Activated CD4-positive, alpha-beta T cell treated with anti-CD3 and anti-CD28 coated beads, Interleukin-2, amount 10 ng/mL, durations not matched to agents 24 days and 14 days (primary cell): ENCODE measurements around the gene TCF4. TPM values are rescaled to one million over a fixed set of nuclear protein-coding genes. Genes with fewer than 3 reads are reported as not detected.

ENCODE experiments used
- DNase-seq: peaks from one replicate; pipeline ENCODE4 v3.0.0; 2022
- H3K27ac Mint-ChIP-seq: one replicate; pipeline ENCODE4 v1.8.0; 2022; ENCODE audit warnings: mild to moderate bottlenecking, mixed read lengths
- H3K27me3 Mint-ChIP-seq: one replicate; pipeline ENCODE4 v1.8.0; 2022; ENCODE audit warnings: mixed read lengths
- H3K36me3 Mint-ChIP-seq: one replicate; pipeline ENCODE4 v1.8.0; 2022; ENCODE audit warnings: low read depth, mild to moderate bottlenecking, mixed read lengths
- H3K4me1 Mint-ChIP-seq: one replicate; pipeline ENCODE4 v1.8.0; 2021; ENCODE audit warnings: mixed read lengths
- H3K4me3 Mint-ChIP-seq: one replicate; pipeline ENCODE4 v1.8.0; 2022; ENCODE audit warnings: mild to moderate bottlenecking, moderate library complexity, mixed read lengths
- H3K9me3 Mint-ChIP-seq: one replicate; pipeline ENCODE4 v1.8.0; 2021; ENCODE audit warnings: mixed read lengths
- intact Hi-C: fragments of 100-400 bp; cut with micrococcal nuclease; formaldehyde crosslinking; loops from one replicate; pipeline ENCODE4 v1.15.1; 2023
- total RNA-seq: library from RNA; stranded (reverse); gene quantifications from 2 replicates; pipeline ENCODE4 v1.2.3, GENCODE V29; 2022

TCF4 gene
- total RNA-seq, 1 donor from 2014 or later, result 2.6 TPM

DNA sequence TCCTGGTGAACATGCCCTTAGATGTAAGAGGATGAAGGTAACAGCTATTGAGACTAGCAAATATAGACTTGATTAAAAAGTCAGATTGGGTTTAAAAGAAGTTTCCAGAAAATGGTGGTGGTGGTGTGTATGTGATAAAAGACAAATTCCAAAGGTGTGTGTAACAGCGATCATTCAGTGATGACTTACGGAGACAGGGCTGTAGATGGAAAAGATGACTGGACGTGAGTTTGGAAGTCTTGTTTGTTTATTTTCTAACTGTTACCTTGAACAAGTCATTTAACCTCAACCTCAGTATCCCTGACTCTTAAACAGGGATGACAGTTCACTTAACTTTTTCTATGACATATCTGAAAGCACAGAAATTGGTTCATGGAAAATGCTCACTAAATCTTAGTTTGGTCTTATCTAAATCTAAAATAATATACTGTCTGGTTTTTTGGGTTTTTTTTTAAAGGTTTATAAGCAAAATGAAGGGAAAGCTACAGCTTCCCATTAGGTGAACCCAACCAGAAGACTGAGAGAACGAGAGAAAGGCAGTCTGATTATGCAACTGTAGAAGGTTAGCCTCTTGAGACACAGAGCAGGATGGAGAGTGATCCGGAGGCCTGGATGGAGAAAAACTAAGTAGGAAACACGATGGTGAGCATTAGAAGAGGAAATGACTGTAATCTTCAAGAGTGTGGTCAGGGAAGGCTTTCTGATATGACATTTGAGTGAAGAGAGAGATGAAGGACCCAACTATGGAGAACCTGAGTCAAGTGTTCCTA is 71.9 kb downstream of the TCF4 start:
- intact Hi-C loops, result no loop called here
- no peaks in the 10 kb centered on the region for H3K9me3 Mint-ChIP-seq
- H3K4me1 Mint-ChIP-seq, result no peaks in the 10 kb centered on the region
- H3K4me3 Mint-ChIP-seq, result no peak overlapping the region
- no peak overlapping the region for H3K27ac Mint-ChIP-seq
- DNase-seq, result no peak
- no peaks in the 10 kb centered on the region for H3K27me3 Mint-ChIP-seq
- H3K36me3 Mint-ChIP-seq, result no peaks in the 10 kb centered on the region

DNA sequence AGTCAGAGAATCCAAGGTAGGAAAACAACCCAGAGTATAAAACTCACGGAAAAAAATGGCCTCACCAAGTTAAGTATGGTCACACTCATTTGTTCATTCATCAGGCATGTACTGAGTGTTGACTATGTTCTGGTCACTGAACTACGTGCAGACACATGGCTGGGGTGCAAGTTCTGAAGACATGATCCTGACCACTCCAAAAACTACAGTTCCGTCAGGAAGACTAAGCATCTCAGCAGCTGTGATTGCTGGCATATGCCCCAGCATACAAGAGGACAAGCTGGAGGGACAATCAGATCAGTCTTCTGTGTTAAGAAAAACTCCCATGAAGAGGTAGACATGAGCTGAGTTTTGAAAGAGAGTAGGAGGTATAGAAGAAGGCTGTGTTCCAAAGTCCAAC is 72.8 kb downstream of the TCF4 start:
- Mint-ChIP-seq H3K4me3 (no peak overlapping the region), H3K27me3 (no peaks in the 10 kb centered on the region), H3K4me1 (peaks cover 2% of the 10 kb centered on the region), H3K9me3 (no peaks in the 10 kb centered on the region), H3K27ac (no peak overlapping the region), H3K36me3 (no peaks in the 10 kb centered on the region)
- no peak for DNase-seq
- intact Hi-C loops, result no loop called here

DNA sequence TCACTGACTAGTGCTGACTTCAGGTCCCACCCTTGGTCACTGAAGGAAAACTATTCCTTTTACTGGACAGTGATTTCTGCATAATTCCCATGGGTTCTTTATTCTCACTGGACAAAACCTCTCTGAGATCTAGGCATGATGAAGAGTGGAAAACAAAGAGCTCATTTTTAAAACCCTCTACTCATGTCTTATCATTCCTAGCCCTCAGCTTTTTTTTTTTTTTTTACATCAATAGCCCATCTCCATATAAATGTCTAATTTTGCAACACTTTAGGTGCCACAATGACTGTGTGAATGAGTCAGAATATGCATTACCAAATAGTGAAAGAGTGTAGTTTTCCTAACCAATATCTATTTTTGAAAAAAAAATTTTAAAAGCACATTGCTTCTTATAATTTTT is 74.8 kb downstream of the TCF4 start:
- Mint-ChIP-seq H3K27me3 (no peaks in the 10 kb centered on the region), H3K27ac (no peak overlapping the region), H3K4me1 (peaks cover 2% of the 10 kb centered on the region), H3K36me3 (no peaks in the 10 kb centered on the region), H3K4me3 (no peak overlapping the region), H3K9me3 (no peaks in the 10 kb centered on the region)
- DNase-seq, result no peak
- intact Hi-C loops, result no loop called here

DNA sequence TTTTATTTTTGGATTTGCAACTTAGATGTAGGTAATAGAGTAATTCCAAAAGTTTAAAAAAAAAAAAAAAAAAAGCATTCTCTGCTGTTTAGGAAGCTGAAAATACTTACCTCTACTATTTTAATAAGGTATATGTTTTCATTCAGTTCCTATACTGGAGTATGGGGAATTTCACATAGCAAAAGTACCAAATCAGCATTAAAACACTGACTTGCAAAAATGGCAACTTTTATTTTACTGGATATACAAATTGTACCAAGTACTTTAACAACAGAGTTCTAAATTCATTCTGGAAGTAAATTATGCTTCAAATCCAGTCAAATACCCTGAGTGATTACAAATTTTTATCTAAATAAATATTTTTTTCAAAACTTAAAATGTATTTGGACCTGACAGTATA is 76.7 kb downstream of the TCF4 start:
- no peaks in the 10 kb centered on the region for H3K36me3 Mint-ChIP-seq
- no peak overlapping the region for H3K27ac Mint-ChIP-seq

DNA sequence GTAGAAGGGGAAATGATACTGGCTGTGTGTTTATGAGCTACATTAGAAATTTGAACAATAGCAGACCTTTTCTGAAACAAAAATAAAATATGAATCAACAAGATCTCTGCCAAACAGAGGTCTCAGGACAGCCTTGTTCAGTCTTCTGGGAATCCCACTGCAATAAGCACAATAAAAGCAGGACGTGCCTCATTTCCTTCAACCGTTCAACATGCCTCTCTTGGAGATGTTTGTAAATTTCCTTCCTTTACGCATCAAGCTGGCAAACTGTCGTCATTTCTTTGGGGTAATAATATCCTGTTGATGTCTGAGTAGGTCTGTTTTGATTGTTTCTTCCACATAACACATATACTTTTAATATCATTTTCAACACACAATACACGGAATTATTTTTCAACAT is 77.2 kb downstream of the TCF4 start:
- H3K36me3 Mint-ChIP-seq, result no peaks in the 10 kb centered on the region
- H3K4me1 Mint-ChIP-seq, result peaks cover 2% of the 10 kb centered on the region
- no peaks in the 10 kb centered on the region for H3K9me3 Mint-ChIP-seq
- H3K27me3 Mint-ChIP-seq, result no peaks in the 10 kb centered on the region
- no peak overlapping the region for H3K4me3 Mint-ChIP-seq
- intact Hi-C loops, result no loop called here
- no peak for DNase-seq
- no peak overlapping the region for H3K27ac Mint-ChIP-seq

More for the DNA sequence above, 76.7 kb downstream of the TCF4 start:
- no peak for DNase-seq
- H3K4me3 Mint-ChIP-seq, result no peak overlapping the region
- no peaks in the 10 kb centered on the region for H3K9me3 Mint-ChIP-seq
- peaks cover 2% of the 10 kb centered on the region for H3K4me1 Mint-ChIP-seq
- intact Hi-C loops, result no loop called here
- H3K27me3 Mint-ChIP-seq, result no peaks in the 10 kb centered on the region

DNA sequence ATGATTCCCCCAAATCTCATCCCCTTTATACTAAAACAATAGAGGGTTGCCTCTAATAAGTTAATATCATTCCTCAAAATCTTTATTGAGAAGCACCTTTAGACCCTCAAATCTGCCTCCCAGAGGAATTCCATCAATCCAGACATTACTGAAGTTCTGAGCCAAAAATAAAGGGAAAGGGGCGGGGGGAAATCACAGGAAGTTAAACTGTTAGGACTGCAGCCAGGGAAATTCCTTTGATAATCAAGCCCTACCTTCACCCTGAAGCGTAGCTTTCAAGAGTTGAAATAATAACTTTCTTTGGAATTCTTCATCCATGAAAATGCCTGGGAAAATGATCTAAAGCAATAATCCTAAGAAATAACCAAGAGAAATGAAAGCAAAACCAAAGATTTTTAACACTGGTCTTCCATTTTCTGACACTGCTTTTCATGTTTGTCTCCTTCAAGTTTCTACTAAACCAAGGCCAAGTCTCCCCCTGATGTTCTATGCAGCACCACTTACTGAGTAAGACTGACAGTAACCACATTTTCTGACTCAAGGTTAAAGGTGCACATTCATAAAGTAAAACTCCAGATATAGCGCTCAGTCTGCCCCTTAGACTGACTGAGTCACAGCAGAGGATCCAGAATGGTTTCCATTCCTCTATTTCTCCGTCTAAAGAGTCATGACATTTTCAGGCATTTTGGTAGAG is 78.2 kb downstream of the TCF4 start:
- no peak overlapping the region for H3K27ac Mint-ChIP-seq
- no peak for DNase-seq
- no peaks in the 10 kb centered on the region for H3K27me3 Mint-ChIP-seq
- intact Hi-C loops, result no loop called here
- peaks cover 2% of the 10 kb centered on the region for H3K4me1 Mint-ChIP-seq
- H3K36me3 Mint-ChIP-seq, result no peaks in the 10 kb centered on the region
- H3K9me3 Mint-ChIP-seq, result no peaks in the 10 kb centered on the region
- H3K4me3 Mint-ChIP-seq, result no peak overlapping the region

DNA sequence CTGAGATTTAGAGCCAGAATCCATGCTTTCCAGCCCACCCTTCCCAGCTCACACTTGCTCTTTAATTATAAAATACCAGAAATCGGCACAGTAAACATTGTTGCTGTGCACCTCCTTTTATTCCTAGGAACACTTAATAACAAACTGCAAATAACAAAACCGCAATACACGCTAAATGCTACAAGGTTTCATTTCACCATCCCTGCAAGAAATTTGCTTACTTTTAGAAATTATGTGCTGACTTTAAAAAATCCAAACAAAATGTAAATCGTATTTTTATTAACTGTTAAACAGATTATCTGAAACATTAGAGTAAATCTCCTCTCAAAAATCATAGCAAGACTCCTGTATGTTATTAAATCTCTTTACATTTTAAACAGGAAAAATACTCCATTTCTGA is 79.3 kb downstream of the TCF4 start:
- Mint-ChIP-seq H3K36me3 (no peaks in the 10 kb centered on the region), H3K9me3 (no peaks in the 10 kb centered on the region), H3K27ac (no peak overlapping the region), H3K27me3 (no peaks in the 10 kb centered on the region), H3K4me1 (peaks cover 2% of the 10 kb centered on the region), H3K4me3 (no peak overlapping the region)
- intact Hi-C loops, result no loop called here
- DNase-seq, result no peak

DNA sequence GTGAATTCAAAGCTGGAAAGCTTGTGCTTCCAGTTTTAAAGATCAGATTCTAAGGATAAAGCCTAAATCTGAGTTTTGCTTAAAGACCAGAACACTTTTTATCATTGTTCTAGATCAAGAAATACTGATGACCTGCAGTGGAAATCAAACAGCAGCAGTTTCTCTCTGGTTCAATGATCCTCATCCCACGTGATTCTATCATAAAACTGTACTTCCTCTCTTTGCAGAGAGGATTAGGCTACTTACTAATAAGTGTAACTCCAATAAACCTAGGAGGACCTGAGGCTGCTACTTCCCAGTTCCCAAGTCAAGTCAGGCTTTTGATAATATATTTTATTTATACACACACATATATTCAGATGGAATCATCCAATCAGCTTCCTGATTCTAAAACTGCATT is 81.9 kb downstream of the TCF4 start:
- intact Hi-C loops, result no loop called here
- no peak for DNase-seq
- no peaks in the 10 kb centered on the region for H3K36me3 Mint-ChIP-seq
- no peaks in the 10 kb centered on the region for H3K9me3 Mint-ChIP-seq
- H3K4me1 Mint-ChIP-seq, result peaks cover 6% of the 10 kb centered on the region
- H3K4me3 Mint-ChIP-seq, result no peak overlapping the region
- no peak overlapping the region for H3K27ac Mint-ChIP-seq
- H3K27me3 Mint-ChIP-seq, result peaks cover 5% of the 10 kb centered on the region

DNA sequence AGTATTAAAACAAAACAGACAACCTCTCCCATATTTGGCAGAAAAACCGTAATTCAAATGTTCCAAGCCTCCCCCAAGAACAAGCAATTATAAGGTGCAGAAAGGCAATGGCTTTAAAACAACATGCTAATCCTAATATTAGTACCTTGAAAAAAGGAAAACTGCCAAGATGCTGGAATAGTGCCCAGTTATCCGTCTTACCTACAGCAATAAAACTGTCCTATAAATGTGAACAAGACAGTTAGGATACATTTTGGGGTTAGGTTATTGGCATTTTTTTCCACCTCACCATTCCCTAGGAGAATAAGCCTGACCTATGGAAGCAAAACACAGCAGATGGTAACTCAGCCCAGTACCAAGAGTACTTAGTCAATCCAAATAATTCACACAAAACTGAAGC is 83.2 kb downstream of the TCF4 start:
- no peaks in the 10 kb centered on the region for H3K9me3 Mint-ChIP-seq
- H3K27ac Mint-ChIP-seq, result no peak overlapping the region
- H3K36me3 Mint-ChIP-seq, result no peaks in the 10 kb centered on the region
- intact Hi-C loops, result no loop called here
- H3K4me1 Mint-ChIP-seq, result peaks cover 4% of the 10 kb centered on the region
- peaks cover 6% of the 10 kb centered on the region for H3K27me3 Mint-ChIP-seq
- DNase-seq, result no peak
- no peak overlapping the region for H3K4me3 Mint-ChIP-seq

DNA sequence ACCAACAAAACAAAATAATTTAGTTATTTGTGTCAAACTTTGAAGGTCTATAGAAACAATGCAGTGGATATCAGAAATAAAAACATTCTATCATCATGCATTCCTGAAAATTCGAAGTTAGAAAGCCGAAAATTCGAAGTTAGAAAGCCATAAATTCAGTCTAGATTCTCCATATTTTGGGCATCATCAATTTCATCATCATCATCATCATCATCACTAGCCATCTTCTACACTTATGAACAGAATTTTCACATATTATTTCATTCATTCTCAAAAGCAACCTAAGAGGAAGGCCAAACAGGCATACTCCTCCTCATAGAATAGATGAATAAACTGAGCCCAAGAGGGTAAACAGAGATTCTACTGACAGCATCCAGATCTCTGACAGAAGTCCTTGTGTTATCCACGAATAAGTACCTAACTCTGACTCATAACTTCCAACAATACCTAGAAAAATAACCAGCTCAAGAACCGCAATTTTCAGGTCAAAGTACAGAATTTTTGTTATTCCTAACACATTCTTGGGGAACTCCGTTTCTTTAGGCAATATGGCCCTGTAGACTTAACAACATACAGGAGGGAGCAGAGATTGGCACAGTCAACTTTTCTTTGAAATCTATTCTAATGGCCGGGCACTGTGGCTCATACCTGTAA is 84.7 kb downstream of the TCF4 start:
- Mint-ChIP-seq H3K36me3 (no peaks in the 10 kb centered on the region), H3K4me3 (no peak overlapping the region)

DNA sequence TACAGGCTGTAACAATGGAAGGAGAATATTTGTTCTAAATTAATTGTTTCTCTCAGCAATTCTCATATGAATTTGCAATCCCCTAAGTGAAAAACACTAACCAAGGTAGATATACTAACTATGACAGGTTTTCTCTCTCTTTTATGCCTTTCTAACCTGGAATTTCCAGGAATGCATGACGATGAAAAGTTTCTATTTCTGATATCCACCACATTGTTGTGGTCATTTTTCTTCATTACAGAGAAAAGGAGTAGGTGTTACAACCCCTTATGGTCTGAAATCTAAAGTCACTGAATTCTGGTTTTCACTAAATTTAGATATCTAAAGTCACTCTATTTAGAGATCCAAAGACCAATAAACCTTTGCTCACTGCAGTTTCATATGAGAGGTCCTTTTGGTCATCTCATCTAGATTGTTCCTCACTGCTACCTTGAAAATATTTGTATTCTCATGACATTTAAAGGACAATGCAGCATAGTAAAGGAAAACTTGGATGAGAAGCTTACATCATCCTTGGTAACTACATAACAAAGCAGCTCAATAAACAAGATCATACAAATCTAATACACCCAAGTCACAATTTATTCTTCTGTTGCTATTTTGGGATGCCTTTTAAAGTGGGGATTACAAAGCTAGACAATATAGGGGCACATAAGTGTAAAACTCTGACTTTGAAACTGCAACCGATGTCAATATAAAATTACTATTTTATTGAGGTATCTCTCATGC is 85.8 kb downstream of the TCF4 start:
- no peak overlapping the region for H3K4me3 Mint-ChIP-seq
- intact Hi-C loops, result no loop called here
- H3K4me1 Mint-ChIP-seq, result peaks cover 4% of the 10 kb centered on the region

More for the DNA sequence above, 84.7 kb downstream of the TCF4 start:
- H3K9me3 Mint-ChIP-seq, result no peaks in the 10 kb centered on the region
- peaks cover 4% of the 10 kb centered on the region for H3K4me1 Mint-ChIP-seq
- DNase-seq, result no peak
- H3K27me3 Mint-ChIP-seq, result peaks cover 6% of the 10 kb centered on the region
- intact Hi-C loops, result no loop called here
- H3K27ac Mint-ChIP-seq, result no peak overlapping the region

DNA sequence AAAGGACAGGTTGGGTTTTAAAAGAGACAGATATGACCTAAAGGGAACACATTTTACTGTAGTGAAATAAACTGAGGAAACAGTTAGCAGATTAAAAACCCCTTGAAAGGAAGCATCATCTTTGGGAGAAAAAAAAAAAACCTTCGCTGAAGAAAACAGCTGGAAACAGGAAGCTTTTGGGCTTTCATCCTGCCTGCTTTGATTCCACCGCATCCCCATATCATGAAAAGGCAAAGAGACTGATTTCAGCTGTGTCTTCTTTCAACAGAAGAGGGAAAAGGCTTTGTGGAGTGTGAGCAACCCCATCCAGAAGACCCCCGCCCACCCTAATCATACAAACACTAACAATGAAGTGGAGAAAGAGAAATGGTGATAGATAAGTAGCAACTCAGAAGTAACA is 86.4 kb downstream of the TCF4 start:
- Mint-ChIP-seq H3K4me3 (no peak overlapping the region), H3K36me3 (no peaks in the 10 kb centered on the region), H3K9me3 (no peaks in the 10 kb centered on the region), H3K4me1 (peaks cover 4% of the 10 kb centered on the region), H3K27ac (no peak overlapping the region), H3K27me3 (peaks cover 6% of the 10 kb centered on the region)
- intact Hi-C loops, result no loop called here
- no peak for DNase-seq

More for the DNA sequence above, 85.8 kb downstream of the TCF4 start:
- H3K27me3 Mint-ChIP-seq, result peaks cover 6% of the 10 kb centered on the region
- H3K9me3 Mint-ChIP-seq, result no peaks in the 10 kb centered on the region
- no peak overlapping the region for H3K27ac Mint-ChIP-seq
- no peaks in the 10 kb centered on the region for H3K36me3 Mint-ChIP-seq
- DNase-seq, result no peak

DNA sequence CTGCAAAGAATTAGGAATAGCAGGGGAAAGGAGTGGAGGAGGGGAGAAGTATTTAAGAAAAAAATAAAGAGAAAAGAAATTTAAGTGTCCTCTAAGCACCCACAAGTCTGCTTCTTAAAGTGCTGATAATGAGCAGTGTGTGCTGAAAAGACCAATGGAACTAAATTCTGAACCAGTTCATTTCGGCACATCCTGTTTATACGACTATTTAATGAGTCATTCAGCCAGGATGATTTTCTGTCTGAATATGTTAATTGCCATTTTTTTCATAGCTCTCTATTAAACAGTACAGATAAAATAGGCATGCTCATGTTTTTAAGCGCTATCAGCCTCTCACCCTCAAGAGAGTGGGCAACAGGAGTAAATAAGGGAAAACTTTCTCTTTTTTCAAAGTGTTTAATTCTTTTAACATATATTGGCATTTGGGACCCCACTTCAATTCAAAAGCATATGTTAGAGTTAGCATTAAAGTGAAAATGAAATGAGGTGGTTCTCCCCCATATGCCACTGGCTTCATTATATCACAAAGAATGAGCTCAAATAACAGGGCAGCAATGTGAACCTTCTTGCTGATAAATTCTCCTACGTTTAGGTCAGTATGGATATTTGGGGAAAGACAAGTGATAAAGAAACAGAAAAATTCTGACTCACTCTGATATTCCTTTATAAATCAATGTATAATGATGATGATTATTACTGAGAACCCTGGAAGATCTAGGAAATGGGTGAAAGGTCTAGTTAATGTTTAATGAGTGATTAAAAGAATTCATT is 87.5 kb downstream of the TCF4 start:
- H3K4me3 Mint-ChIP-seq, result no peak overlapping the region
- peaks cover 9% of the 10 kb centered on the region for H3K27me3 Mint-ChIP-seq
- intact Hi-C loops, result no loop called here
- no peaks in the 10 kb centered on the region for H3K9me3 Mint-ChIP-seq
- DNase-seq, result no peak
- H3K4me1 Mint-ChIP-seq, result peaks cover 4% of the 10 kb centered on the region
- H3K36me3 Mint-ChIP-seq, result no peaks in the 10 kb centered on the region
- no peak overlapping the region for H3K27ac Mint-ChIP-seq
